ENCODE measurements around the gene KPNA5. TPM values are rescaled to one million over a fixed set of nuclear protein-coding genes. Genes with fewer than 3 reads are reported as not detected.

The KPNA5 gene
- total and polyA plus RNA-seq, 2 of the 8 experiments (the other 6 are each of a cell fraction or from before 2014, with no cell fraction given), result 2.0 to 9.7 TPM

GRCh38 chr6:116764629-116764960 lies 83.6 kb downstream of the KPNA5 start:
- Histone ChIP-seq H3K4me2 (ENCODE audit: insufficient read depth in 1 of 2, low read depth in 2 of 2, low read length in 2 of 2) (peak overlapping the region; percentile 63 to 97), H3K23ac (ENCODE audit: insufficient read length) (no peak overlapping the region), H3K79me2 (ENCODE audit: control insufficient read depth in 1 of 2, insufficient read depth in 2 of 2, low read length in 2 of 2) (no peaks in the 10 kb centered on the region), H3K56ac (replicated peaks; ENCODE audit: insufficient read length, low read depth, low read length) (no peak overlapping the region), H3K14ac (ENCODE audit: insufficient read length) (no peak overlapping the region), H2BK15ac (ENCODE audit: low read length) (no peak overlapping the region), H3K79me1 (ENCODE audit: low read depth, low read length) (no peaks in the 10 kb centered on the region), H4K5ac (ENCODE audit: insufficient read length, low read depth, low read length) (no peak overlapping the region), H3K4ac (replicated peaks; ENCODE audit: insufficient read length, low read depth, low read length) (no peak overlapping the region), H3K36me3 (ENCODE audit: control insufficient read depth in 2 of 4, insufficient read depth in 4 of 4, low read length in 3 of 4) (no peaks in the 10 kb centered on the region), H4K8ac (ENCODE audit: extremely low read depth, insufficient read depth, low read length) (peak overlapping the region; percentile 41; the same call in 1 of the 2 replicates), H3K9me3 (ENCODE audit: insufficient read depth in 2 of 2, low read depth in 1 of 2, low read length in 1 of 2) (no peaks in the 10 kb centered on the region), H2AK5ac (ENCODE audit: low read depth, low read length) (no peak overlapping the region), H3K18ac (ENCODE audit: extremely low read depth, low read length) (0 out of 2 replicates have a peak overlapping the region, but pooled peaks have one; percentile 2), H3K4me1 (replicated peaks in 1 of 4; ENCODE audit: control insufficient read depth in 3 of 4, insufficient read depth in 4 of 4, low read length in 3 of 4) (peaks cover 0 to 2% (median 0%) of the 10 kb centered on the region in 4 experiments; a peak in 3 of 7 replicates), H2BK12ac (ENCODE audit: low read depth, low read length) (no peak overlapping the region), H2BK5ac (ENCODE audit: low read depth, low read length) (no peak overlapping the region), H2BK120ac (replicated peaks; ENCODE audit: low read depth, low read length) (no peak overlapping the region), H3K23me2 (ENCODE audit: low read depth, low read length) (peaks cover 12% of the 10 kb centered on the region; the same call in 1 of the 2 replicates), H4K91ac (replicated peaks; ENCODE audit: insufficient read length, low read length) (no peak overlapping the region), H3K4me3 (ENCODE audit: extremely low read depth in 1 of 4, insufficient read depth in 2 of 4, low read depth in 3 of 4, low read length in 4 of 4) (peak overlapping the region; percentile 33 to 72 (median 68)), H2AFZ (ENCODE audit: low read length) (peak overlapping the region; percentile 98), H3K27me3 (replicated peaks in 1 of 4; ENCODE audit: control insufficient read depth in 3 of 4, extremely low read depth in 1 of 4, insufficient read depth in 3 of 4, low read length in 3 of 4) (peaks cover 8 to 31% (median 24%) of the 10 kb centered on the region in 4 experiments), H3K9ac (replicated peaks in 1 of 4; ENCODE audit: extremely low read depth in 1 of 4, low read depth in 3 of 4, low read length in 3 of 4) (no peak overlapping the region), H2BK20ac (ENCODE audit: low read length) (no peak overlapping the region), H3K27ac (ENCODE audit: low read depth, low read length) (no peak overlapping the region), H4K20me1 (replicated peaks in 1 of 2; ENCODE audit: control insufficient read depth in 1 of 2, insufficient read depth in 2 of 2, low read length in 2 of 2) (no peaks in the 10 kb centered on the region)
- ChIA-PET CTCF (ENCODE audit: partially characterized antibody) (interaction anchor here (1.0 to 1.4 kb wide), 2 partner anchors 17 to 19 kb away, joined by 3 read pairs; no protein-coding TSS in a partner anchor), POLR2A (ENCODE audit: partially characterized antibody) (no interaction called here)
- FAIRE-seq, result no peak
- DNase-seq (ENCODE audit: low read depth in 1 of 2, low spot score in 2 of 2), result no peak
- WGBS, 2 experiments (ENCODE audit: extremely low coverage in 1 of 2, insufficient coverage in 1 of 2, insufficient read length in 1 of 2, insufficient replicate concordance in 2 of 2, low coverage in 1 of 2, low lambda C conversion rate in 2 of 2, missing lambda C conversion rate in 1 of 2), result 3% methylated on average over 19 of the region's 19 CpGs; no CpG with 5 or more reads in 1 of the 2 experiments
- TF ChIP-seq JUN (IDR thresholded peaks at IDR 0.05; ENCODE audit: low read depth, low read length) (no peak), KDM5A (IDR thresholded peaks at IDR 0.05; ENCODE audit: low read length) (no peak), SIRT6 (IDR thresholded peaks at IDR 0.05; ENCODE audit: low read length) (no peak), POLR2AphosphoS5 (IDR thresholded peaks at IDR 0.05; ENCODE audit: low read depth, low read length) (no peak), ATF2 (IDR thresholded peaks at IDR 0.05; ENCODE audit: low read length) (no peak), CREB1 (IDR thresholded peaks at IDR 0.05) (no peak), TCF12 (IDR thresholded peaks at IDR 0.05; ENCODE audit: low read depth, low read length) (no peak), SIN3A (conservative IDR thresholded peaks at IDR 0.05 in 1 of 2, IDR thresholded peaks at IDR 0.05 in 1 of 2; ENCODE audit: low read depth in 1 of 2, low read length in 2 of 2) (no peak; a peak in 1 of 4 replicates), TBP (IDR thresholded peaks at IDR 0.05; ENCODE audit: low read depth, low read length) (peak; percentile 49; the same call in 1 of the 2 replicates)
